Activated CD8-positive, alpha-beta memory T cell treated with anti-CD3 and anti-CD28 coated beads for 4 hours (primary cell): ENCODE data around the gene CFHR2.
"Not testable (repeated sequence)": the region's sequence is repeated elsewhere in the genome, so short reads cannot be mapped to it uniquely, and the experiment has no call there.

Source experiments
- DNase-seq, 2 donors: peaks; one replicate each; pipeline ENCODE4 v3.0.0-alpha.2; 2020; ENCODE audit warnings: low read depth in 2 of 2

CFHR2 gene

DNA sequence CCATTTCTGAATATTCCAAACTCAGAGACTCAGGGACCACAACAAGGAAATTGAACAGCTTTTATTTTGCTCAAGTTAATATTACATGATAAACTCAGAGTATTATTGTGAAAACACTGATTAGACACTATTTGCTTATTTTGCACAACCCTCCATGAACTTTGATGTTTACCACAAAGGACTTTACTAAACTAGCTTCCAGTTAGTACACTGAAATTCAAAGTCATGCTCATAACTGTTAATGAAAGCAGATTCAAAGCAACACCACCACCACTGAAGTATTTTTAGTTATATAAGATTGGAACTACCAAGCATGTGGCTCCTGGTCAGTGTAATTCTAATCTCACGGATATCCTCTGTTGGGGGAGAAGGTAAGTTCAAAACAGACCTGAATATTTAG is at the start of gene CFHR2:
TSS of gene CFHR2 (plus strand) at position 171 of the 400 bp plus-strand sequence. CDS start at position 314, 143 bp downstream.
- DNase-seq: not testable (repeated sequence)

GRCh38 chr1:196896355-196896754 is 47.2 kb upstream of the CFHR2 start:
- DNase-seq: no peak

DNA sequence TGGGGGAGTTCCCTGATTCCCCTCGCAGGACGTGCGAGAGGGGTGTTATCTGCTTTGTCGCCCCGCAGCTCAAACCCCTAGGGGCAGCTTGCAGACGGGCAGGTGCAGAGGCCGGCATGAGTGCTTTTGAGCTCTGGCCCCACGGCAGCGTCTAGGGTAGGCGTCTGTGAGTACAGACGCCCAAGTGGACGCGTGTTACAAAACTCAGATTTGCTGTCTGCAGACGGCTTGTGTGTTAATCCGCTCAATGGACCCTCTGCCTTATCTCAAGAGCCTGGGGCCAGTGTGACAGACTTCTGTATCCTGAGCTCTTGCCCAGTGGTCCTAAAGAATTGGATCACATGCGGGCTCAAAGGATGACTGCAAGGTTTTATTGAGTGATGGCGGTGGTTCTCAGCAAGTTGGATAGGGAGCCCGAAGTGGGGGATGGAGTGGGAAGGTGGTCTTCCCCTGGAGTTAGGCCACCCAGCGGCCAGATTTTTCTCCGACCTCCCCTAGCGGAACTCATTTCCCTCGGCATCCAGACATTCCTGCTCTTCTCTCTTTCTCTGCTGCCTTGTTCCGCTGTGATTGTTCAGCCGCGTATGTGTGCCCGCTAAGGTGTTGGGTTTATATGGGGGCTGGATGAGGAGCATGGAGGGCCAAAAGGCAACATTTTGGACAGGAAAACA is 46.2 kb upstream of the CFHR2 start:
- no peak for DNase-seq

- DNase-seq: no peak
These were observed 41.2 kb upstream of the CFHR2 start for GRCh38 chr1:196902344-196902743.

- no peak for DNase-seq
These were observed 33.3 kb upstream of the CFHR2 start for GRCh38 chr1:196910215-196910614.

- not testable (repeated sequence) for DNase-seq
These were observed 31.3 kb upstream of the CFHR2 start for GRCh38 chr1:196912283-196912682.

- DNase-seq: not testable (repeated sequence)
These were observed 16.7 kb upstream of the CFHR2 start for GRCh38 chr1:196926839-196927238.

GRCh38 chr1:196932853-196933252 is 10.7 kb upstream of the CFHR2 start:
- not testable (repeated sequence) for DNase-seq

GRCh38 chr1:196933531-196934189 is 9.9 kb upstream of the CFHR2 start:
- DNase-seq: no peak

DNA sequence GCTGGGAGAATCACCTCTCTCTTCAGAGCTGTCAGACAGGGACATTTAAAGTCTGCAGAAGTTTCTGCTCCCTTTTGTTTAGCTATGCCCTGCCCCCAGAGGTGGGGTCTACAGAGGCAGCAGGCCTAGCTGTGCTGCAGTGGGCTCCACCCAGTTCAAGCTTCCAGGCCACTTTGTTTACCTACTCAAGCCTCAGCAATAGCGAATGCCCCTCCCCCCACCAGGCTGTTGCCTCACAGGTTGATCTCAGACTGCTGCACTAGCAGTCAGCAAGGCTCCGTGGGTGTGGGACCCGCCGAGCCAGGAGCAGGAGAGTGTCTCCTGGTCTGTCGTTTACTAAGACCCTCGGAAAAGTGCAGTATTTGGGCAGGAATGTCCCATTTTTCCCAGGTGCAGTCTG is 2.1 kb upstream of the CFHR2 start:
- DNase-seq: not testable (repeated sequence)

DNA sequence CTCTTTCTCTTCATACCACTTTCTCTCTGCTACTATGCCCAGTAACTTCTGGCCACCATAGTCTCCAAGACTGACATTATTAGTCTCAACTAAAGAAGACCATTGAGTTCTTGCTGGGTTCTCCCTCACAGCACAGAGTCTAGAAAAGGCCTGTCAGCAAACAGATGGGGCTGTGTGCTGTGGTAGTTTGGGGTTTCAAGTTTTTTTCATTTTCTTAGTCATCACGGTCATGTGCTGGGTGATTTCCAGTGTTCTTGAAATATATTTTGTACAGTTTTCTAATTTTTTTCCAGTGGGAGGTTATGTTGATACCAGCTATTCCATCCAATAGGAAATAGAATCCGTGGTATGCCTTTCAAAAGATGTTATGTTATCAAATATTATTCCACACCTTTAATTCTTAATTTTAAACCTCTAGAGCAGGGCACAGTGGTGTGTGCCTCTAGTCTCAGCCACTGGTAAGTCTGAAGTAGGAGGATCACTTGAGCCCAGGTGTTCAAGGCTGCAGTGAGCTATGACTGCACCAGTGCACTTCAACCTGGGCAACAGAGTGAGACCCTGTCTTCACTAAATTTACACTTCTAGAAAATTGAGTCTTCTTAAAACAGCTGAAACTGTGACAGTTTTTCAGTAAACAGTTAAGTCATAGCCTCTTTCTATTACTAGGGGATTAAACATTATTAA is 8.3 kb downstream of the CFHR2 start:
- DNase-seq: no peak

GRCh38 chr1:196954778-196955177 is 11.2 kb downstream of the CFHR2 start:
- DNase-seq: no peak

- DNase-seq: no peak
These were observed 12.4 kb downstream of the CFHR2 start for GRCh38 chr1:196955926-196956325.

DNA sequence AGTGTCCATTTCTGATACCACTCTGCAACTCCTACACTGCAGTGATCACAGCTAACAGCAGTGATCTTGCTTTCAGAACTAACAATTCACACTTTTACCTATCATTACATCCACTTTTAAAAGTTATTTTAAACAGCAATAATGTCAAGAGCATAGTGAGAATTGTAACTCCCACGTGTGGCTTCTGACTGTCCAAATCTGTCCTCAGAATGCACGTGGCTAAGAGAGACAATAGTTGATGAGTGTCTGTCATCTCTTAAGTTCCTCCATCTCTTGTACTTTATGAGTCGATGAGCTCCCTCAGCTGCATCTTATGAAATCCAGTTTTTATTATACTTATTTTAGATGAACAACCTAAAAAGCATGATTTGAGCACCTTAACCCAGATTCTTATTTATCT is 17.3 kb downstream of the CFHR2 start:
- no peak for DNase-seq

GRCh38 chr1:196970182-196970581 is 26.6 kb downstream of the CFHR2 start:
- no peak for DNase-seq

DNA sequence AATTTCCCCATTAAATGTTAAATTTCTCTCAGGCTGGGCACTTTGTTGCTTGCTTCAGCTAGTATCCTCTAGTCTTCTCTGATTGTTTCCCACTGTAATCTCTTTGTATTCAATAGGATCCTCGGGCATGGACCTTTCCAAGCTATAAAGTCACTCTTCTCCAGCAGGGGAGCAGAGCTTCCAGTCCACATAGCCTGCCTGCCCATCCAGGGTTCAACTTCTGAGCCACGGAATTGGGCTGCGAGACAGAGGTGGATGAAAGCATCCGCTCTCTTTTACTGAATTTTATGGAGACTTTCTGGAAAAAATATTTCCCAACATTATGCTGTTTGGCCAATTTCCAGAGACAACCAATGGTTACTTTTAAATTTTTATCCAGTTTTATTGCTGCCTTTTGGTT is 32.7 kb downstream of the CFHR2 start:
- no peak for DNase-seq

GRCh38 chr1:196977278-196977677 is 33.7 kb downstream of the CFHR2 start, which contains the start of gene CFHR5:
Gene CFHR5, plus strand, starts transcription at chr1:196977556. Its CDS starts 109 bp downstream, at chr1:196977665.
- DNase-seq: no peak

DNA sequence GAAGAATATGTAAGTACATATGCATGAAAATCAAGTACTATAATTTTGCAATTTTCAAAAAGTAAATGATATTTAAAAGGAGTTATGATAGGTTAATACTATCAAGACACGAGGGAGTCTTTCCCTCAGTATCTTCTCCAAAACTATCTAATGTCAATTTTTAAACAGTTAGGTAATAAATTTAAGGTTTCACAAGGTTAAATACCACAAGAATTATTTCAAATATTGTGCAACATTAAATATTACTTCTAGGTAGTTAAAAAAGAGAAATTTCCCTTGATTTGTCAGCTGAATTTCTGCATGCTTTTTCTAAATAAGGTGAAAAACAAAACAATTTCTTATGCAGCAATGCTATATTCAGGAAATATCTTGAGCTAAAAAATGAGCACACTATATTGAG is 37.3 kb downstream of the CFHR2 start:
- no peak for DNase-seq

DNA sequence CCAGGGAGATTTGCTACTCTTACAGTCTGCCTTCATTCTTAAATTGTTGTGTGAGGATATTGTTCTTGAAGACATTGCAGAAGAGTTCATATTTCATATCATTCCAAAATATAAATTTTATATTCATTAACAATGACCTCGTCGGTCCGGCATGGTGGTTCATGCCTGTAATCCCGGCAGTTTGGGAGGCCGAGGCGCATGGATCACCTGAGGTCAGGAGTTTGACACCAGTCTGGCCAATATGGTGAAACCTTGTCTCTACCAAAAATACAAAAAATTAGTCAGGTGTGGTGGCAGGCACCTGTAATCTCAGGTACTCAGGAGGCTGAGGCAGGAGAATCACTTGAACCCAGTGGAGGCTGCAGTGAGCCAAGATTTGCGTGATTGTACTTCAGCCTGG is 38.7 kb downstream of the CFHR2 start:
- not testable (repeated sequence) for DNase-seq

DNA sequence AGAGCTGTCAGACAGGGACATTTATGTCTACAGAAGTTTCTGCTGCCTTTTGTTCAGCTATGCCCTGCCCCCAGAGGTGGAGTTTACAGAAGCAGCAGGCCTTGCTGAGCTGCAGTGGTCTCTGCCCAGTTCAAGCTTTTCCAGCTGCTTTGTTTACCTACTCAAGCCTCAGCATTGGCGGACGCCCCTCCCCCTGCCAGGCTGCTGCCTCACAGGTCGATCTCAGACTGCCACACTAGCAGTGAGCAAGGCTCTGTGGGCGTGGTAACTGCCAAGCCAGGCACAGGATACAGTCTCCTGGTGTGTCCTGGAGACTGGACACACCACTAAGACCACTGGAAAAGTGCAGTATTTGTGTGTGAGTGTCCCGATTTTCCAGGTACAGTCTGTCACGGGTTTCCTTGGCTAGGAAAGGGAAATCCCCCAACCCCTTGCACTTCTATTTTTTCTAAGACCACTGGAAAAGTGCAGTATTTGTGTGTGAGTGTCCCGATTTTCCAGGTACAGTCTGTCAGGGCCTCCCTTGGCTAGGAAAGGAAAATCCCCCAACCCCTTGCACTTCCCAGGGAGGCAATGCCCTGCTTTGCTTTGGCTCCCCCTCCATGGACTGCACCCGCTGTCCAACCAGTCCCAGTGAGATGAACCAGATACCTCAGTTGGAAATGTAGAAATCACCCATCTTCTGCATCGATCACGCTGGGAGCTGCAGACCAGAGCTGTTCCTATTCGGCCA is 48.5 kb downstream of the CFHR2 start:
- not testable (repeated sequence) for DNase-seq

DNA sequence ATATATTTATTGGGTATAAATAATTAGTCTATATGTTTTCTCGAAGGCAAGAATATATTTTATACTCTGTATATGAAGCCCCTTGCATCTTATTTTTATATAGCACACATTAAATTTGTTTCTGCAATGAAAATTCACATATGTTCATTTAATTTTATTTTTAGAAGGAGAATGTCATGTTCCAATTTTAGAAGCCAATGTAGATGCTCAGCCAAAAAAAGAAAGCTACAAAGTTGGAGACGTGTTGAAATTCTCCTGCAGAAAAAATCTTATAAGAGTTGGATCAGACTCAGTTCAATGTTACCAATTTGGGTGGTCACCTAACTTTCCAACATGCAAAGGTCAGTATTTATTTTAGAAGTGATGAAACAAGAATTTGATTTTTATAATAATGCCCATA is 50.4 kb downstream of the CFHR2 start:
- no peak for DNase-seq

GRCh38 chr1:196997423-196997822 is 53.9 kb downstream of the CFHR2 start:
- DNase-seq: no peak
